Endothelial cell of umbilical vein (primary cell): Measurements from ENCODE around the gene ARPC2. TPM values are rescaled to one million over a fixed set of nuclear protein-coding genes. Genes with fewer than 3 reads are reported as not detected.

Experiments used
- BruUV-seq: library from RNA; stranded (reverse); fragments of 400-500 nt; replicated peaks from 2 replicates; lab custom pipeline; 2021; lab: Mats Ljungman, UMichigan
- CTCF ChIA-PET: fragments of 300-600, 350-600 bp; sonication (Branson Sonifier 250); formaldehyde crosslinking; loops from one replicate; lab custom pipeline; 2021; ENCODE audit warnings: antibody characterized with exemption, inconsistent platforms; lab: Charles Lee
- POLR2A ChIA-PET: fragments of 300-600, 350-600 bp; sonication (Branson Sonifier 250); formaldehyde crosslinking; loops from one replicate; lab custom pipeline; 2021; ENCODE audit warnings: antibody characterized with exemption, inconsistent platforms; lab: Charles Lee
- DNase-seq: peaks from one replicate; pipeline ENCODE4 v3.0.0-alpha.2; 2011; ENCODE audit warnings: low read depth, low spot score
- FAIRE-seq: peaks from 2 replicates; lab custom pipeline; 2011; peaks lifted over from hg19 to GRCh38; lab: Jason Lieb, UNC
- H2AFZ ChIP-seq: 2 replicates; pipeline ENCODE4 v1.6.0; 2012; ENCODE audit warnings: low read depth, low read length, control low read depth, inconsistent platforms
- H3K27ac ChIP-seq: 2 replicates; pipeline ENCODE4 v1.5.1; 2011; ENCODE audit warnings: low read depth, mild to moderate bottlenecking, control low read depth, low read length, moderate library complexity; ENCODE audit not compliant: insufficient read depth
- H3K27me3 ChIP-seq, 2 experiments: 2 replicates each; pipeline versions ENCODE4 v1.6.0 to v1.6.1; 2011; ENCODE audit warnings: low read length in 2 of 2, mixed read lengths in 1 of 2; ENCODE audit not compliant: control insufficient read depth in 2 of 2, insufficient read depth in 2 of 2
- H3K36me3 ChIP-seq, 2 experiments: 2 replicates in 1 of 2; 3 replicates in 1 of 2; pipeline ENCODE4 v1.5.1; 2011; ENCODE audit warnings: low read length in 2 of 2, mild to moderate bottlenecking in 1 of 2, moderate library complexity in 1 of 2; ENCODE audit not compliant: control insufficient read depth in 2 of 2, insufficient read depth in 2 of 2; ENCODE audit errors: extremely low read depth in 1 of 2
- H3K4me1 ChIP-seq: 3 replicates; pipeline ENCODE4 v1.5.1; 2011; ENCODE audit warnings: mild to moderate bottlenecking, low read length; ENCODE audit not compliant: control insufficient read depth, insufficient read depth; ENCODE audit errors: extremely low read depth
- H3K4me2 ChIP-seq: 2 replicates; pipeline ENCODE4 v1.6.1; 2011; ENCODE audit warnings: low read length, control low read depth, mixed read lengths; ENCODE audit not compliant: insufficient read depth
- H3K4me3 ChIP-seq, 3 experiments: fragments of 200-600 bp in 1 of 3; sonication (generic), shearing (Covaris generic) in 1 of 3; replicated peaks in 1 of 3; 2 replicates each; pipeline ENCODE4 v1.5.1; 2011 to 2016; ENCODE audit warnings: control low read depth in 3 of 3, low read length in 3 of 3, mild to moderate bottlenecking in 2 of 3, inconsistent platforms in 1 of 3, low read depth in 1 of 3, moderate library complexity in 1 of 3; ENCODE audit not compliant: insufficient read depth in 1 of 3
- H3K79me2 ChIP-seq: 2 replicates; pipeline ENCODE4 v1.6.0; 2012; ENCODE audit warnings: low read length, inconsistent platforms; ENCODE audit not compliant: control insufficient read depth, insufficient read depth
- H3K9ac ChIP-seq: replicated peaks from 2 replicates; pipeline ENCODE3; 2011; ENCODE audit warnings: low read length, control low read depth; ENCODE audit not compliant: insufficient read depth; ENCODE audit errors: extremely low read depth
- H3K9me1 ChIP-seq: replicated peaks from 3 replicates; pipeline ENCODE4 v1.6.0; 2011; ENCODE audit warnings: mild to moderate bottlenecking, low read length; ENCODE audit not compliant: control insufficient read depth, insufficient read depth; ENCODE audit errors: extremely low read depth
- H3K9me3 ChIP-seq: replicated peaks from 2 replicates; pipeline ENCODE4 v1.5.1; 2012; ENCODE audit warnings: low read length, inconsistent platforms; ENCODE audit not compliant: control insufficient read depth, insufficient read depth
- H4K20me1 ChIP-seq: replicated peaks from 2 replicates; pipeline ENCODE3; 2011; ENCODE audit warnings: mild to moderate bottlenecking, low read length; ENCODE audit not compliant: control insufficient read depth, insufficient read depth; ENCODE audit errors: extremely low read depth
- CTCF ChIP-seq, 2 donors: IDR thresholded peaks; 1 replicate in 1 of 2; 2 replicates in 1 of 2; pipeline ENCODE4 v1.5.1; 2011; ENCODE audit warnings: low read length in 2 of 2, mild to moderate bottlenecking in 2 of 2, moderate library complexity in 2 of 2, control low read depth in 1 of 2, inconsistent platforms in 1 of 2, low read depth in 1 of 2; ENCODE audit not compliant: insufficient read depth in 1 of 2; ENCODE audit errors: extremely low read depth in 1 of 2
- EZH2 ChIP-seq: IDR thresholded peaks from 2 replicates; pipeline ENCODE4 v1.6.1; 2012; ENCODE audit warnings: borderline replicate concordance, low read depth, mild to moderate bottlenecking, moderate library complexity, low read length, inconsistent platforms; ENCODE audit not compliant: severe bottlenecking
- FOS ChIP-seq: IDR thresholded peaks from 2 replicates; pipeline ENCODE4 v1.6.1; 2011; ENCODE audit warnings: mild to moderate bottlenecking, low read length, moderate library complexity, borderline replicate concordance; ENCODE audit not compliant: insufficient read depth
- GATA2 ChIP-seq: IDR thresholded peaks from 2 replicates; pipeline ENCODE4 v1.7.0; 2011; ENCODE audit warnings: low read depth, mild to moderate bottlenecking, moderate library complexity, mixed read lengths, low read length; ENCODE audit not compliant: insufficient read length, insufficient read depth
- JUN ChIP-seq: IDR thresholded peaks from 2 replicates; pipeline ENCODE4 v1.6.1; 2011; ENCODE audit warnings: borderline replicate concordance, low read depth; ENCODE audit not compliant: insufficient read length, insufficient read depth
- MAX ChIP-seq: IDR thresholded peaks from 2 replicates; pipeline ENCODE4 v1.6.1; 2011; ENCODE audit not compliant: insufficient read depth, insufficient read length
- MYC ChIP-seq: IDR thresholded peaks from one replicate; pipeline ENCODE4 v1.6.1; 2011; ENCODE audit warnings: mild to moderate bottlenecking, low read depth, low read length
- POLR2A ChIP-seq: IDR thresholded peaks from 2 replicates; pipeline ENCODE4 v1.6.1; 2012; ENCODE audit warnings: low read depth, mild to moderate bottlenecking, control low read depth, low read length
- POLR2AphosphoS5 ChIP-seq: IDR thresholded peaks from 2 replicates; pipeline ENCODE4 v1.6.1; 2012; ENCODE audit warnings: low read depth, mild to moderate bottlenecking, control low read depth, low read length, moderate library complexity; ENCODE audit not compliant: insufficient read depth
- dilution Hi-C: fragments of 300-500 bp; cut with MboI; formaldehyde crosslinking; loops from one replicate; pipeline ENCODE4 v1.15.0; 2019; ENCODE audit warnings: low sequenced_read_pairs; ENCODE audit not compliant: extremely low pct_ligation_motif_present
- intact Hi-C: fragments of 100-400 bp; cut with micrococcal nuclease; formaldehyde crosslinking; loops from one replicate; pipeline ENCODE4 v1.10.0; 2022
- polyA plus RNA-seq, 4 experiments: library from polyadenylated mRNA; depleted of rRNA in 3 of 4; stranded (reverse) in 3 of 4; unstranded in 1 of 4; fragments of >200 nt; gene quantifications; 2 replicates each; pipeline versions ENCODE4 v1.2.1 to v1.2.3, GENCODE V29; 2011 to 2012; ENCODE audit warnings: missing spikeins in 1 of 4
- total RNA-seq: library from RNA; stranded (reverse); gene quantifications from 2 replicates; pipeline ENCODE4 v1.2.3, GENCODE V29; 2021

ARPC2 gene
- total and polyA plus RNA-seq, 2 donors (not counting 3 experiments of a cell fraction or from before 2014, with no cell fraction given), result 417 to 455 TPM

- Histone ChIP-seq H2AFZ (no peak overlapping the region), H3K27me3 (no peaks in the 10 kb centered on the region), H3K9me3 (no peaks in the 10 kb centered on the region), H3K9me1 (no peaks in the 10 kb centered on the region), H3K36me3 (peaks cover 0 to 33% of the 10 kb centered on the region in 2 experiments), H3K79me2 (no peaks in the 10 kb centered on the region), H4K20me1 (no peaks in the 10 kb centered on the region), H3K4me1 (peaks cover 17% of the 10 kb centered on the region), H3K9ac (no peak overlapping the region), H3K4me2 (no peak overlapping the region), H3K4me3 (no peak overlapping the region), H3K27ac (no peak overlapping the region)
- intact Hi-C loops (no loop called here), dilution Hi-C loops (no loop called here)
- ChIA-PET CTCF (no interaction called here), POLR2A (interaction anchor here (1.1 kb wide), 1 partner anchor 8 kb away, joined by 3 read pairs; the partner anchor contains the start of genes AAMP and PNKD)
- no TSS peak for BruUV-seq
- TF ChIP-seq EZH2 (no peak), GATA2 (no peak), MYC (no peak), JUN (no peak), POLR2AphosphoS5 (no peak), POLR2A (no peak), MAX (no peak), FOS (no peak), CTCF (IDR thresholded peaks at IDR 0.05; ENCODE audit: extremely low read depth in 1 of 2, insufficient read depth in 1 of 2, low read depth in 1 of 2, low read length in 2 of 2) (no peak)
- no peak for DNase-seq
- FAIRE-seq, result no peak
These were observed 45.2 kb downstream of the ARPC2 start for GRCh38 chr2:218262237-218262600.
